Peyer's patch (tissue), 4 donors: ENCODE data around the gene SKA3. TPM values are rescaled to one million over a fixed set of nuclear protein-coding genes. Genes with fewer than 3 reads are reported as not detected.

Experiments used
- DNase-seq, 3 donors: peaks; one replicate each; pipeline ENCODE4 v3.0.0-alpha.2; 2017 to 2019
- H3K27ac ChIP-seq, 4 donors: fragments of 200-600 bp; sonication (generic); one replicate each; pipeline ENCODE4 v1.5.1; 2016 to 2019
- H3K27me3 ChIP-seq, 2 donors: fragments of 200-600 bp; sonication (generic); one replicate each; pipeline ENCODE4 v1.5.1; 2019
- H3K36me3 ChIP-seq, 3 donors: fragments of 200-600 bp; sonication (generic); one replicate each; pipeline ENCODE4 v1.5.1; 2016 to 2019
- H3K4me1 ChIP-seq, 4 donors: fragments of 200-600 bp; sonication (generic); one replicate each; pipeline ENCODE4 v1.5.1; 2016 to 2019
- H3K4me3 ChIP-seq, 4 donors: fragments of 200-600 bp; sonication (generic); 1 replicate in 3 of 4; 2 replicates in 1 of 4; pipeline ENCODE4 v1.5.1; 2016 to 2019; ENCODE audit warnings: mild to moderate bottlenecking in 1 of 4
- H3K9me3 ChIP-seq, 4 donors: fragments of 200-600 bp; sonication (generic); one replicate each; pipeline ENCODE4 v1.5.1; 2016 to 2019; ENCODE audit warnings: mild to moderate bottlenecking in 1 of 4
- POLR2A ChIP-seq, 2 donors: fragments of 450-650 bp; IDR thresholded peaks; one replicate each; pipeline ENCODE4 v1.5.1; 2017; ENCODE audit warnings: antibody characterized with exemption in 2 of 2, mild to moderate bottlenecking in 2 of 2, moderate library complexity in 2 of 2
- total RNA-seq, 4 donors: library from RNA; depleted of rRNA; stranded (reverse); fragments of >200 nt; gene quantifications; one replicate each; pipeline ENCODE4 v1.1.0, GENCODE V29; 2016
- TF ChIP-seq, protein P1 (sequence below), 6 experiments: fragments of 450-650 bp in 4 of 6; fragments of 200-600 bp in 2 of 6; sonication (generic) in 1 of 6; IDR thresholded peaks; one replicate each; pipeline ENCODE4 v1.5.1; 2017 to 2019; ENCODE audit warnings: antibody characterized with exemption in 6 of 6, mild to moderate bottlenecking in 3 of 6, moderate library complexity in 1 of 6

SKA3 gene
- total RNA-seq, 4 donors from 2014 or later: 1.1 to 6.6 (median 1.4) TPM

GRCh38 chr13:21118180-21118579 lies 58.2 kb downstream of the SKA3 start:
- H3K27me3 ChIP-seq: no peaks in the 10 kb centered on the region
- TF ChIP-seq, protein P1, sequence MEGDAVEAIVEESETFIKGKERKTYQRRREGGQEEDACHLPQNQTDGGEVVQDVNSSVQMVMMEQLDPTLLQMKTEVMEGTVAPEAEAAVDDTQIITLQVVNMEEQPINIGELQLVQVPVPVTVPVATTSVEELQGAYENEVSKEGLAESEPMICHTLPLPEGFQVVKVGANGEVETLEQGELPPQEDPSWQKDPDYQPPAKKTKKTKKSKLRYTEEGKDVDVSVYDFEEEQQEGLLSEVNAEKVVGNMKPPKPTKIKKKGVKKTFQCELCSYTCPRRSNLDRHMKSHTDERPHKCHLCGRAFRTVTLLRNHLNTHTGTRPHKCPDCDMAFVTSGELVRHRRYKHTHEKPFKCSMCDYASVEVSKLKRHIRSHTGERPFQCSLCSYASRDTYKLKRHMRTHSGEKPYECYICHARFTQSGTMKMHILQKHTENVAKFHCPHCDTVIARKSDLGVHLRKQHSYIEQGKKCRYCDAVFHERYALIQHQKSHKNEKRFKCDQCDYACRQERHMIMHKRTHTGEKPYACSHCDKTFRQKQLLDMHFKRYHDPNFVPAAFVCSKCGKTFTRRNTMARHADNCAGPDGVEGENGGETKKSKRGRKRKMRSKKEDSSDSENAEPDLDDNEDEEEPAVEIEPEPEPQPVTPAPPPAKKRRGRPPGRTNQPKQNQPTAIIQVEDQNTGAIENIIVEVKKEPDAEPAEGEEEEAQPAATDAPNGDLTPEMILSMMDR (IDR thresholded peaks at IDR 0.05): no peak
- TF ChIP-seq POLR2A (IDR thresholded peaks at IDR 0.05): no peak
- no peaks in the 10 kb centered on the region for H3K4me1 ChIP-seq
- no peaks in the 10 kb centered on the region for H3K9me3 ChIP-seq
- no peak for DNase-seq
- H3K27ac ChIP-seq: no peak overlapping the region
- no peak overlapping the region for H3K4me3 ChIP-seq
- H3K36me3 ChIP-seq: no peaks in the 10 kb centered on the region

DNA sequence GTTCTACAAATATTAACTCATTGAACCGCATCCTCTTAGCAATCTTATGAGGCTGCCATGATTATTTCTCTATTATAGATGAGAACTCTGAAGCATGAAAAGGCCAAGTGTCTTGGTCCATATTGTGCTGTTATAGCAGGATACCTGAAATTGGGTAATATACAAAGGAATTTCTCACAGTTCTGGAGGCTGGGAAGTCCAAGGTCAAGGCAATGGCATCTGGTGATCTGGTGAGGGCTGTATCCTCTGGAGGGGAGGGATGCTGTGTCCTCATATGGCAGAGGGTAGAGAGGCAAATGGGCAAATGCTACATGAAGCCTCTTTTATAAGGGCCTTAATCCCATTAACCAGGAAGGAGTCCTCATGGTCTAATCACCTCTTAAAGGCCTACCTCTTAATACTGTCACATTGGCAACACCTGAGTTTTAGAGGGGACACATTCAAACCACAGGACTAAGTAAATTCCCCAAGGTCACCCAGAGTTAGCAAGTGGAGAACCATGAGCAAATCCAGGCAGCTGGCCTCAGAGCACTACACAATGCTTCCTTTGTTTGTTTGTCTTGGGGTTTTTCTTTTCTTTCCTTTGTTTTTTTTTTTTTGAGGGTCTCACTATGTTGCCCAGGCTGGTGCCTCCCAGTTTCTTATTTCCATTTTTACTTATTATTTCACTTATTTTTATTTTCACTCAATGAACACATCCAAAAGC lies 59.1 kb downstream of the SKA3 start:
- Histone ChIP-seq H3K4me3 (no peak overlapping the region), H3K27me3 (no peaks in the 10 kb centered on the region), H3K36me3 (no peaks in the 10 kb centered on the region), H3K27ac (no peak overlapping the region), H3K9me3 (no peaks in the 10 kb centered on the region), H3K4me1 (no peaks in the 10 kb centered on the region)
- DNase-seq: no peak
- no peak for TF ChIP-seq POLR2A (IDR thresholded peaks at IDR 0.05)
- TF ChIP-seq, protein P1 (IDR thresholded peaks at IDR 0.05): no peak

GRCh38 chr13:21116141-21116540 lies 60.2 kb downstream of the SKA3 start:
- H3K27me3 ChIP-seq: no peaks in the 10 kb centered on the region
- H3K36me3 ChIP-seq: no peaks in the 10 kb centered on the region
- TF ChIP-seq, protein P1 (IDR thresholded peaks at IDR 0.05): no peak
- TF ChIP-seq POLR2A (IDR thresholded peaks at IDR 0.05): no peak
- no peaks in the 10 kb centered on the region for H3K4me1 ChIP-seq
- H3K4me3 ChIP-seq: no peak overlapping the region
- DNase-seq: no peak
- no peaks in the 10 kb centered on the region for H3K9me3 ChIP-seq
- H3K27ac ChIP-seq: no peak overlapping the region

- H3K36me3 ChIP-seq: no peaks in the 10 kb centered on the region
- H3K27ac ChIP-seq: no peak overlapping the region
- H3K4me3 ChIP-seq: no peak overlapping the region
- no peak for DNase-seq
- H3K9me3 ChIP-seq: no peaks in the 10 kb centered on the region
- no peak for TF ChIP-seq POLR2A (IDR thresholded peaks at IDR 0.05)
- TF ChIP-seq, protein P1 (IDR thresholded peaks at IDR 0.05): no peak
- H3K27me3 ChIP-seq: no peaks in the 10 kb centered on the region
- peaks cover 0 to 8% (median 0%) of the 10 kb centered on the region in 4 donors for H3K4me1 ChIP-seq
Observed at GRCh38 chr13:21115231-21115630, 61.1 kb downstream of the SKA3 start.

DNA sequence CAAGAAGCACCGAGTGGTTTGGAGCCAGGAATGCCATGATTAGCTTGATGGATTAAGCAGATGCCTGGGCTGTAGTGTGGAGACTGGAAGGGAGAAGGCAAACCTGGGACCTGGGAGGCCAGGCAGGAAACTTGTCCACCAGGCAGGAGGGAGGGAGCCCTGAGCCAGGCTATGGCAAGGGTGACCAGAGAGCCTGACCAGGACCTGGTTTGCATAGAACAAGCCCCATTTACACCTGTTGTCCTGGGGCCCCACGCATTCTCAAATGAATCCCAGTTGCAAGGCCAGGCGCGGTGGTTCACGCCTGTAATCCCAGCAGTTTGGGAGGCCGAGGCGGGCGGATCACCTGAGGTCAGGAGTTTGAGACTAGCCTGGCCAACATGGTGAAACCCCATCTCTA lies 64.8 kb downstream of the SKA3 start:
- H3K4me1 ChIP-seq: peaks cover 0 to 8% (median 0%) of the 10 kb centered on the region in 4 donors
- no peak overlapping the region for H3K27ac ChIP-seq
- H3K36me3 ChIP-seq: no peaks in the 10 kb centered on the region
- no peaks in the 10 kb centered on the region for H3K9me3 ChIP-seq
- H3K27me3 ChIP-seq: no peaks in the 10 kb centered on the region
- no peak for DNase-seq
- TF ChIP-seq, protein P1 (IDR thresholded peaks at IDR 0.05): no peak
- no peak for TF ChIP-seq POLR2A (IDR thresholded peaks at IDR 0.05)
- no peak overlapping the region for H3K4me3 ChIP-seq
